Measurements from ENCODE around the gene TLR7. TPM values are rescaled to one million over a fixed set of nuclear protein-coding genes. Genes with fewer than 3 reads are reported as not detected.

TLR7 gene
- total and polyA plus RNA-seq, 10 of the 15 experiments (the other 5 are each of a cell fraction or from before 2014, with no cell fraction given) = 12.0 to 44.4 (median 22.6) TPM

GRCh38 chrX:12881914-12882313, 15.0 kb downstream of the TLR7 start (continued):
- TF ChIP-seq CUX1 (IDR thresholded peaks at IDR 0.05; ENCODE audit: insufficient replicate concordance, low read depth, low read length) (no peak), RBBP5 (conservative IDR thresholded peaks at IDR 0.05) (no peak), E2F4 (IDR thresholded peaks at IDR 0.05; ENCODE audit: low read depth, low read length) (no peak), RB1 (IDR thresholded peaks at IDR 0.05; ENCODE audit: borderline replicate concordance) (no peak), SMARCA5 (IDR thresholded peaks at IDR 0.05) (no peak), SPI1 (IDR thresholded peaks at IDR 0.05; ENCODE audit: borderline replicate concordance, insufficient read depth, low read depth, low read length) (peak; percentile 55; the same call in 1 of the 2 replicates), IKZF1 (conservative IDR thresholded peaks at IDR 0.05) (no peak), HDGF (IDR thresholded peaks at IDR 0.05) (no peak), ZBTB40 (IDR thresholded peaks at IDR 0.05; ENCODE audit: borderline replicate concordance) (no peak), ZBTB33 (IDR thresholded peaks at IDR 0.05) (no peak), ZBTB11 (CRISPR knock-in tag; IDR thresholded peaks at IDR 0.05) (no peak)

Measured in GM12878 (cell line).